ENCODE data around the gene TAF4B. TPM values are rescaled to one million over a fixed set of nuclear protein-coding genes. Genes with fewer than 3 reads are reported as not detected.

The TAF4B gene
- total RNA-seq, 1 donor from 2014 or later, result 1.5 TPM

DNA sequence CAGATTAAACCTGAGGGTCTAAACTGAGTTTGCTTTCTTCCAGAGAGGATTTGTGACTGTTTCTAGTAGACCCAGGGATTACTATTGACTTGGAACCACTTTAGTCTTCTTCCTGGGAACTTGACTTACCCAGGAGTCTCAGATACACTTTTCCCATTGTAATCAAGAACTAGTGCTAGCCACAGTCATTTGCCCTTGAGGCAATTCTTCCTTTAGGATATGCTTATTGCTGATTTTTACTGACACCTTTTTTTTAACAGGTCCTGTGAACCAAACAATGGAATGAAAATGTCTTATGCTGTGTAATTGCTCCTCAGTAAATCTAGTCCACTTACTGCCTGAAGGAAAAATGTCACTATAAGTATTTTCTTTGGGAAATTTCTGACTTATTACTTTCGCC is 78.3 kb downstream of the TAF4B start:
- H3K27me3 Mint-ChIP-seq (ENCODE audit: low read depth), result no peaks in the 10 kb centered on the region
- H3K27ac Mint-ChIP-seq (ENCODE audit: unreplicated experiment), result no peak overlapping the region
- H3K36me3 Mint-ChIP-seq (ENCODE audit: low read depth), result no peaks in the 10 kb centered on the region
- no peaks in the 10 kb centered on the region for H3K9me3 Mint-ChIP-seq
- no peak for DNase-seq (ENCODE audit: low read depth, low spot score)
- no peak for TF ChIP-seq CTCF (conservative IDR thresholded peaks at IDR 0.05)
- H3K4me3 Mint-ChIP-seq, result no peak overlapping the region
- H3K4me1 Mint-ChIP-seq, result peaks cover 7% of the 10 kb centered on the region

- Mint-ChIP-seq H3K27me3 (ENCODE audit: low read depth) (no peaks in the 10 kb centered on the region), H3K27ac (ENCODE audit: unreplicated experiment) (no peak overlapping the region), H3K4me1 (peaks cover 12% of the 10 kb centered on the region), H3K36me3 (ENCODE audit: low read depth) (no peaks in the 10 kb centered on the region), H3K4me3 (no peak overlapping the region), H3K9me3 (no peaks in the 10 kb centered on the region)
- DNase-seq (ENCODE audit: low read depth, low spot score), result peak; percentile 51
- TF ChIP-seq CTCF (conservative IDR thresholded peaks at IDR 0.05), result peak; percentile 86
These were observed 81.0 kb downstream of the TAF4B start for GRCh38 chr18:26307161-26307773.

- DNase-seq (ENCODE audit: low read depth, low spot score), result no peak
- Mint-ChIP-seq H3K4me3 (no peak overlapping the region), H3K36me3 (ENCODE audit: low read depth) (no peaks in the 10 kb centered on the region), H3K27me3 (ENCODE audit: low read depth) (no peaks in the 10 kb centered on the region), H3K27ac (ENCODE audit: unreplicated experiment) (no peak overlapping the region), H3K4me1 (peaks cover 15% of the 10 kb centered on the region), H3K9me3 (no peaks in the 10 kb centered on the region)
- TF ChIP-seq CTCF (conservative IDR thresholded peaks at IDR 0.05), result no peak
These were observed 83.0 kb downstream of the TAF4B start for GRCh38 chr18:26309281-26309680.

GRCh38 chr18:26312199-26312598 is 86.0 kb downstream of the TAF4B start:
- Mint-ChIP-seq H3K4me1 (peaks cover 12% of the 10 kb centered on the region), H3K9me3 (no peaks in the 10 kb centered on the region), H3K4me3 (no peak overlapping the region), H3K36me3 (ENCODE audit: low read depth) (no peaks in the 10 kb centered on the region), H3K27me3 (ENCODE audit: low read depth) (no peaks in the 10 kb centered on the region), H3K27ac (ENCODE audit: unreplicated experiment) (no peak overlapping the region)
- DNase-seq (ENCODE audit: low read depth, low spot score), result no peak
- TF ChIP-seq CTCF (conservative IDR thresholded peaks at IDR 0.05), result no peak

DNA sequence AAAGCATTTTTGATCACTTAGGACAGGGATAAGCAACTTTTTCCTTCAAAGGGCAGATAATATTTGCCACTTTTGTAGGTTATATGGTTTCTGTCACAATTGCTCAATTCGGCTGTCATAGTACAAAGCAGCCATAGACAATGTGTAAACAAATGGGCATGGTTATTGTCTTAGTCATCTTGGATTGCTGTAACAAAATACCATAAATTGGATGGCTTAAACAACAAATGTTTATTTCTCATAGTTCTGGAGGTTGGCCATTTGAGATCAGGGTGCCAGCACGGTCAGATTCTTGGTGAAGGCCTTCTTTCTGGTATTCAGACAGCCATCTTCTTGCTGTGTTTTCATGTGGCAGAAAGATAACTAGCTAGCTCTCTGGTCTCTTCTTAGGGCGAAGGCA is 91.2 kb downstream of the TAF4B start:
- H3K27me3 Mint-ChIP-seq (ENCODE audit: low read depth), result no peaks in the 10 kb centered on the region

More for the DNA sequence above, 91.2 kb downstream of the TAF4B start:
- Mint-ChIP-seq H3K4me3 (no peak overlapping the region), H3K36me3 (ENCODE audit: low read depth) (no peaks in the 10 kb centered on the region), H3K27ac (ENCODE audit: unreplicated experiment) (no peak overlapping the region), H3K9me3 (no peaks in the 10 kb centered on the region), H3K4me1 (peaks cover 1% of the 10 kb centered on the region)
- no peak for TF ChIP-seq CTCF (conservative IDR thresholded peaks at IDR 0.05)
- DNase-seq (ENCODE audit: low read depth, low spot score), result no peak

All from neural crest cell (in vitro differentiated cells).